Esophagus muscularis mucosa (tissue), 3 donors: ENCODE results near the gene PLCG1.

Experiments used
- POLR2A ChIP-seq: fragments of 450-650 bp; IDR thresholded peaks from one replicate; pipeline ENCODE4 v1.6.1; 2017; ENCODE audit warnings: antibody characterized with exemption, moderate library complexity, mild to moderate bottlenecking, low read depth
- POLR2AphosphoS5 ChIP-seq, 2 donors: sonication (generic); formaldehyde crosslinking; IDR thresholded peaks; one replicate each; pipeline ENCODE4 v1.6.1; 2017; ENCODE audit warnings: antibody characterized with exemption in 2 of 2
- TF ChIP-seq, protein P1 (sequence below), 3 experiments: fragments of 200-600 bp in 2 of 3; fragments of 450-650 bp in 1 of 3; sonication (generic) in 2 of 3; IDR thresholded peaks; one replicate each; pipeline ENCODE4 v1.5.1; 2017 to 2019; ENCODE audit warnings: antibody characterized with exemption in 3 of 3, mild to moderate bottlenecking in 2 of 3, moderate library complexity in 1 of 3

DNA sequence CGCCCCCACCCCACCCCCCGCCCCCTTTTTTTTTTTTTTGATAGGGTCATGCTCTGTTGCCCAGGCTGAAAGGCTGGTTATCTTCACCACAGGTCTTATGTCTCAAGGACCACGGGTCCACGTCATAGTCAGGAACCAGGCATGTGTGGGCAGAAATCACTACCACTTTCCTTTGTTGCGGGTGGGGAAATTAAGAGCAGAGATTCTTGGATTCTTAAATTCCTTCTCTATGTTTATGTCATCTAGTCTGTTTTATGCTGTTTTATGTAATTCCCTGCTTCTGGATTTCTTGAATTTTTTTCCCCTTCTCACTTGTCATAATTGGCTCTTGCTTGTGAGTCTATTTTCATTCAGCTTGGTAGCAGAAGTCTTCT lies 25.8 kb upstream of the PLCG1 start:
- TF ChIP-seq, protein P1, sequence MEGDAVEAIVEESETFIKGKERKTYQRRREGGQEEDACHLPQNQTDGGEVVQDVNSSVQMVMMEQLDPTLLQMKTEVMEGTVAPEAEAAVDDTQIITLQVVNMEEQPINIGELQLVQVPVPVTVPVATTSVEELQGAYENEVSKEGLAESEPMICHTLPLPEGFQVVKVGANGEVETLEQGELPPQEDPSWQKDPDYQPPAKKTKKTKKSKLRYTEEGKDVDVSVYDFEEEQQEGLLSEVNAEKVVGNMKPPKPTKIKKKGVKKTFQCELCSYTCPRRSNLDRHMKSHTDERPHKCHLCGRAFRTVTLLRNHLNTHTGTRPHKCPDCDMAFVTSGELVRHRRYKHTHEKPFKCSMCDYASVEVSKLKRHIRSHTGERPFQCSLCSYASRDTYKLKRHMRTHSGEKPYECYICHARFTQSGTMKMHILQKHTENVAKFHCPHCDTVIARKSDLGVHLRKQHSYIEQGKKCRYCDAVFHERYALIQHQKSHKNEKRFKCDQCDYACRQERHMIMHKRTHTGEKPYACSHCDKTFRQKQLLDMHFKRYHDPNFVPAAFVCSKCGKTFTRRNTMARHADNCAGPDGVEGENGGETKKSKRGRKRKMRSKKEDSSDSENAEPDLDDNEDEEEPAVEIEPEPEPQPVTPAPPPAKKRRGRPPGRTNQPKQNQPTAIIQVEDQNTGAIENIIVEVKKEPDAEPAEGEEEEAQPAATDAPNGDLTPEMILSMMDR (IDR thresholded peaks at IDR 0.05), result no peak
- TF ChIP-seq POLR2AphosphoS5 (IDR thresholded peaks at IDR 0.05) (no peak), POLR2A (no peak)
